NOMO-1 (cell line): ENCODE data around the gene NOL8.

Experiments used
- DNase-seq, 2 experiments: peaks; one replicate each; lab custom pipeline; 2025; ENCODE audit not compliant: unreplicated experiment in 2 of 2; lab: John Stamatoyannopoulos, UW

Gene NOL8

GRCh38 chr9:92312887-92313623 lies 12.1 kb downstream of the NOL8 start:
- DNase-seq: no peak

GRCh38 chr9:92310562-92310961 lies 14.6 kb downstream of the NOL8 start:
- no peak for DNase-seq

GRCh38 chr9:92308893-92309292 lies 16.3 kb downstream of the NOL8 start:
- no peak for DNase-seq

- DNase-seq: no peak
Observed at GRCh38 chr9:92300936-92301335, 24.2 kb downstream of the NOL8 start.

GRCh38 chr9:92299116-92299515 lies 26.0 kb downstream of the NOL8 start:
- no peak for DNase-seq

GRCh38 chr9:92298036-92298435 lies 27.1 kb downstream of the NOL8 start:
- no peak for DNase-seq

- no peak for DNase-seq
Observed at GRCh38 chr9:92297611-92298010, 27.5 kb downstream of the NOL8 start.

- no peak for DNase-seq
Observed at GRCh38 chr9:92295827-92296258, 29.3 kb downstream of the NOL8 start.

- no peak for DNase-seq
Observed at GRCh38 chr9:92295240-92295790, 29.8 kb downstream of the NOL8 start.

- DNase-seq: peak in 1 of 2 experiments; percentile 26
Observed at GRCh38 chr9:92294297-92294676, 30.9 kb downstream of the NOL8 start.

- DNase-seq: peak; percentile 95 to 96
Observed at GRCh38 chr9:92293452-92294296, 31.5 kb downstream of the NOL8 start, which contains the start of gene IARS1. TSS of gene IARS1 (minus strand) at chr9:92293697. CDS start at chr9:92289419, 4,278 bp downstream.

GRCh38 chr9:92293075-92293354 lies 32.1 kb downstream of the NOL8 start:
- DNase-seq: peak in 1 of 2 experiments; percentile 42

GRCh38 chr9:92292338-92293074 lies 32.6 kb downstream of the NOL8 start:
- DNase-seq: peak in 1 of 2 experiments; percentile 0

- DNase-seq: no peak
Observed at GRCh38 chr9:92291577-92291976, 33.6 kb downstream of the NOL8 start.

- no peak for DNase-seq
Observed at GRCh38 chr9:92290785-92291429, 34.2 kb downstream of the NOL8 start.

- DNase-seq: no peak
Observed at GRCh38 chr9:92289708-92290390, 35.3 kb downstream of the NOL8 start.

GRCh38 chr9:92279302-92279701 lies 45.8 kb downstream of the NOL8 start:
- no peak for DNase-seq

- no peak for DNase-seq
Observed at GRCh38 chr9:92278110-92278509, 47.0 kb downstream of the NOL8 start.

- DNase-seq: no peak
Observed at GRCh38 chr9:92276331-92277032, 48.7 kb downstream of the NOL8 start.
